ENCODE results near the gene PPIB. TPM values are rescaled to one million over a fixed set of nuclear protein-coding genes. Genes with fewer than 3 reads are reported as not detected.

Gene PPIB
- total and polyA plus RNA-seq, 8 donors: 230 to 576 (median 362) TPM

DNA sequence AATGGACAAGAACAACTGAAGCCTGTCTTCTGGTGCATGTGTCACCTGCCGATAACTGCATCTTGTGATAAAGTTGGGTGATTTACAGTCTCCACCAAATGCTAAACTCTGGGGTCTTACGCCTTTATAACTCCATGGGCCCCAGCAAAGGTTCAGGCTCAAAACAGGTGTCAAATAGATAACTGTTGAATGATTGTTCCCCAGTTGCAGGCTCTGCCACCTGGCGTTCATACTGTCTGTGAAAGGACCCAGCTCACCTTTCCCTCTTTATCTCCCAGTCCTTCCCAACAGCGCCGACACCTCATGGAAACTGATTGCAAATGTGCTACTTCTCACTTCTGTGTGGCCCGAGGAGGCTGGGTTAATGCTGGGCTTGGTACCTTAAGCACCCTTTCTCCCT lies 19.5 kb downstream of the PPIB start:
- intact Hi-C loops (cut with DNase I): no loop called here
- Histone ChIP-seq H3K36me3 (peaks cover 0 to 17% (median 0%) of the 10 kb centered on the region in 3 donors), H3K9me3 (no peaks in the 10 kb centered on the region), H3K4me3 (no peak overlapping the region), H3K4me1 (no peaks in the 10 kb centered on the region), H3K27ac (no peak overlapping the region), H3K27me3 (no peaks in the 10 kb centered on the region)
- TF ChIP-seq, protein P1, sequence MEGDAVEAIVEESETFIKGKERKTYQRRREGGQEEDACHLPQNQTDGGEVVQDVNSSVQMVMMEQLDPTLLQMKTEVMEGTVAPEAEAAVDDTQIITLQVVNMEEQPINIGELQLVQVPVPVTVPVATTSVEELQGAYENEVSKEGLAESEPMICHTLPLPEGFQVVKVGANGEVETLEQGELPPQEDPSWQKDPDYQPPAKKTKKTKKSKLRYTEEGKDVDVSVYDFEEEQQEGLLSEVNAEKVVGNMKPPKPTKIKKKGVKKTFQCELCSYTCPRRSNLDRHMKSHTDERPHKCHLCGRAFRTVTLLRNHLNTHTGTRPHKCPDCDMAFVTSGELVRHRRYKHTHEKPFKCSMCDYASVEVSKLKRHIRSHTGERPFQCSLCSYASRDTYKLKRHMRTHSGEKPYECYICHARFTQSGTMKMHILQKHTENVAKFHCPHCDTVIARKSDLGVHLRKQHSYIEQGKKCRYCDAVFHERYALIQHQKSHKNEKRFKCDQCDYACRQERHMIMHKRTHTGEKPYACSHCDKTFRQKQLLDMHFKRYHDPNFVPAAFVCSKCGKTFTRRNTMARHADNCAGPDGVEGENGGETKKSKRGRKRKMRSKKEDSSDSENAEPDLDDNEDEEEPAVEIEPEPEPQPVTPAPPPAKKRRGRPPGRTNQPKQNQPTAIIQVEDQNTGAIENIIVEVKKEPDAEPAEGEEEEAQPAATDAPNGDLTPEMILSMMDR (IDR thresholded peaks at IDR 0.05): no peak
- DNase-seq (no peak), FAIRE-seq (no peak), ATAC-seq (no peak)
- WGBS, 2 donors: 77% methylated on average over 6 of the region's 6 CpGs

DNA sequence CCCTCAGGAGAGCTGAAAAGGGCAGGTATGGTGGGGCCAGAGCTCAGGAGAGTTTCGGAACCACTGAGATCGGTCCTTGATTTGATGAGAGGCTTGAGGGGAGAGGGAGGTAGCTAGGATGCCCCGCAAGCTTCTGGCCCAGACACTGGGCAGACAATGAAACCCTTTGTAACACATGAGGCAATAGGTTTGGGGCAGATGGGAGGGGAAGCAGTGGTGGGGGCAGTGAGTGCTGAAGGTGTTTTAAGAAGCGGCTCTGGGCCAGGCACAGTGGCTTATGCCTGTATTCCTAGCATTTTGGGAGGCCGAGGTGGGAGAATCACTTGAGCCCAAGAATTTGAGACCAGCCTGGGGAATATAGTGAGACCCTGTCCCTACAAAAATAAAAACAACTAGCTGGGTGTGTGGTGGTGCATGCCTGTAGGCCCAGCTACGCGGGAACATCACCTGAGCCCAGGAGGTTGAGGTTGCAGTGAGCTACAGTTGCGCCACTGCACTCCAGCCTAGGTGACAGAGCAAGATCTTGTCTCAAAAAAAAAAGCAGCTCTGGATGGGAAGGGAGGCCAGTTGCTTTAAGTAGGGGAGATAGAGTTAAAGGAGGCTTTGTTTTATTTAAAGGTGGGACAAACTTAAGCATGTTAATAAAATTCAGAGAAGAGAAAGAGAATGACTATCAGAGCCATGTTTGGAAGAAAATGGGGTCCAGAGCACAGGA lies 20.9 kb downstream of the PPIB start:
- intact Hi-C loops (cut with DNase I): no loop called here
- DNase-seq: no peak
- no peak for FAIRE-seq
- H3K4me1 ChIP-seq: no peaks in the 10 kb centered on the region
- no peak for ATAC-seq
- WGBS, 2 donors: 95 to 100% methylated on average over 8 of the region's 8 CpGs
- H3K27me3 ChIP-seq: no peaks in the 10 kb centered on the region
- H3K36me3 ChIP-seq: peaks cover 0 to 28% (median 5%) of the 10 kb centered on the region in 3 donors
- H3K9me3 ChIP-seq: no peaks in the 10 kb centered on the region
- no peak overlapping the region for H3K4me3 ChIP-seq
- no peak overlapping the region for H3K27ac ChIP-seq
- TF ChIP-seq, protein P1 (IDR thresholded peaks at IDR 0.05): no peak

DNA sequence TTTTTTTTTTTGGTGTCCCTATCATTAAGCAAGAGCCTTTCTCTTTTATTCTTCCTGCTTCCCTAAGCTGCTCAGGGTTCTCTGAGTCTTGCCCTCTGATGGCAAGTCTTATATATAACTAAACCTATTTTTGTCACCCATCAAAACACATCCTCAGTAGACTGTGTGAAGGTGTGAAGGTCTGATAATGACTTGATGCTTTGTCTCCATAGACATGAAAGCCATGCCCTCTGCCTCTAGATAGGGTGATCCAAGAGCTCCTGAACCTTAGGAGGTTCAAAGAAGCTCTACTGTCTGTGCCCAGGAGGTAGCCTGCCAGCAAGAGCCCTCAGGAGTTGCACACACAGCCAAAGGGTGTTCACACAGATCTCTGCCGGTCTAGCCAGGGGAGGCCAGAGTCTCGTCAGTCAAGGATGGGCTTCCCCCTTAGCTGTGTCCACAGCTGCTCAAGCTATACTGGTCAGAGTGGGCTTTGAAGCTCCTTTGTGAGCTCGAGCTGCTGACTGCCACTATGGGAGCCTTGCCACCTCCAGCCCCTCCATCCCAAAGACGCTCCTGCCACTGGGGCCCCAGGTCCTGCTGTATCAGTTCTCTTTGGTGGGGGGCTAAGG lies 24.4 kb downstream of the PPIB start:
- ATAC-seq: no peak
- Histone ChIP-seq H3K4me3 (no peak overlapping the region), H3K27me3 (no peaks in the 10 kb centered on the region), H3K4me1 (no peaks in the 10 kb centered on the region), H3K9me3 (no peaks in the 10 kb centered on the region), H3K27ac (no peak overlapping the region), H3K36me3 (peaks cover 0 to 49% (median 23%) of the 10 kb centered on the region in 3 donors)
- DNase-seq: no peak
- intact Hi-C loops (cut with DNase I): no loop called here
- no peak for FAIRE-seq
- 90 to 94% methylated on average over 4 of the region's 4 CpGs for WGBS, 2 donors
- TF ChIP-seq, protein P1 (IDR thresholded peaks at IDR 0.05): no peak

DNA sequence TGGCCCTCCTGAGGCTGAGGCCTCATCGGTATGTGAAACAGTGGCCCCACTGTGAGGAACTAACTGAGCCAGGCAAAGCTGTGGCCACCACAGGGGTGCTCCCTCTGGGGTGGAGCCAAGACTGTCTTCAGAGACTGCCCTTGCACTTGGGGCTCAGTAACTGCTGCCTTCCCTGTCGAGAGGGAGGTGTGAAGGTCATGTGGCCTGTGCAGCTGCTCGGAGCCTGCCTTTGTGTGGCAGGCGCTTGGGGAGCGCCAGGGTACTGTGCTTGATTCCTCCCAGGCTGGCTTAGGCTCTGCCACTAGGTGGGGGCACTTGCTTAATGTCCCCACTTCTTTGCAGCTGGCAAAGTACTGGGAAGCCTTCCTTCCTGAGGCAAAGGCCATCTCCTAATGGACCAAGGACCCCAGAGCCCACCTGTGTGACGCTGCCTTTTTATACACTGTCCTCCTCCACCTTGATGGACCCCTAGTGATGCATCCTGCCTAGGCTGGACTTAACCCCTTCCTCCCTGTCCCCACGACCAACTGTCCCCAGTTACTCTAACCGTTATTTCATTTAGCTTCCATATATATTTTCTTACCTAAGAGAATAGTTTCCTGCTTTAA lies 25.5 kb downstream of the PPIB start:
- Histone ChIP-seq H3K27ac (no peak overlapping the region), H3K4me3 (no peak overlapping the region), H3K9me3 (no peaks in the 10 kb centered on the region), H3K36me3 (peaks cover 0 to 56% (median 33%) of the 10 kb centered on the region in 3 donors), H3K27me3 (no peaks in the 10 kb centered on the region), H3K4me1 (no peaks in the 10 kb centered on the region)
- intact Hi-C loops (cut with DNase I): no loop called here
- 58 to 66% methylated on average over 8 of the region's 8 CpGs for WGBS, 2 donors
- DNase-seq: no peak
- TF ChIP-seq, protein P1 (IDR thresholded peaks at IDR 0.05): no peak
- peak in 3 of 4 donors; percentile 10 to 80 (median 56) for ATAC-seq
- no peak for FAIRE-seq
